Lower lobe of right lung (tissue), 2 donors: ENCODE measurements around the gene DYNLT3. TPM values are rescaled to one million over a fixed set of nuclear protein-coding genes. Genes with fewer than 3 reads are reported as not detected.
A peak's percentile ranks its signal among the peaks of the same experiment; 100 is the strongest.

Source experiments
- ATAC-seq, 2 donors: fragments of 200-7000 bp; cut with Tn5 transposase; one replicate each; pipeline ENCODE4 v1.9.1; 2020 to 2022; ENCODE audit warnings: mild to moderate bottlenecking in 2 of 2, moderate library complexity in 2 of 2
- DNase-seq: peaks from one replicate; pipeline ENCODE4 v3.0.0-alpha.2; 2020
- H3K27ac ChIP-seq: fragments of 200-600 bp; one replicate; pipeline ENCODE4 v1.8.0; 2022
- H3K27me3 ChIP-seq: fragments of 200-600 bp; one replicate; pipeline ENCODE4 v1.8.0; 2022; ENCODE audit warnings: low read depth
- H3K36me3 ChIP-seq: fragments of 200-600 bp; one replicate; pipeline ENCODE4 v1.8.0; 2022; ENCODE audit warnings: mild to moderate bottlenecking
- H3K4me1 ChIP-seq: fragments of 200-600 bp; one replicate; pipeline ENCODE4 v1.8.0; 2022
- H3K4me3 ChIP-seq: fragments of 200-600 bp; one replicate; pipeline ENCODE4 v1.8.0; 2022; ENCODE audit warnings: mild to moderate bottlenecking
- H3K9me3 ChIP-seq: fragments of 200-600 bp; one replicate; pipeline ENCODE4 v1.8.0; 2022
- CTCF ChIP-seq: fragments of 200-600 bp; IDR thresholded peaks from one replicate; pipeline ENCODE4 v1.8.0; 2022; ENCODE audit warnings: antibody characterized with exemption, mild to moderate bottlenecking
- intact Hi-C: fragments of 100-400 bp; cut with DNase I; formaldehyde crosslinking; loops from one replicate; pipeline ENCODE4 v1.11.0; 2022
- total RNA-seq: library from RNA; stranded (reverse); fragmentation: NEBNext Ultra II Directional; extraction: Animal tissue kit (Norgen Biotek cat#: 25700); gene quantifications from one replicate; pipeline ENCODE4 v1.2.1, GENCODE V29; 2021
- donor health status: DM: no; HTN: yes; CAD: no; lungs with severe emphysema.

Gene DYNLT3
- total RNA-seq, 1 donor from 2014 or later: 27.2 TPM

GRCh38 chrX:37817176-37817575, 30.2 kb downstream of the DYNLT3 start:
- no peaks in the 10 kb centered on the region for H3K36me3 ChIP-seq
- no peaks in the 10 kb centered on the region for H3K9me3 ChIP-seq
- H3K4me3 ChIP-seq: no peak overlapping the region
- no peak for TF ChIP-seq CTCF
- H3K27me3 ChIP-seq: no peaks in the 10 kb centered on the region
- no peak overlapping the region for H3K27ac ChIP-seq
- no peaks in the 10 kb centered on the region for H3K4me1 ChIP-seq
- ATAC-seq (no peak), DNase-seq (no peak)
- intact Hi-C loops: no loop called here

GRCh38 chrX:37816766-37817165, 30.6 kb downstream of the DYNLT3 start:
- H3K27ac ChIP-seq: no peak overlapping the region
- H3K36me3 ChIP-seq: no peaks in the 10 kb centered on the region
- intact Hi-C loops: no loop called here
- no peak overlapping the region for H3K4me3 ChIP-seq
- DNase-seq (no peak), ATAC-seq (no peak)
- no peaks in the 10 kb centered on the region for H3K9me3 ChIP-seq
- H3K4me1 ChIP-seq: no peaks in the 10 kb centered on the region
- no peaks in the 10 kb centered on the region for H3K27me3 ChIP-seq
- TF ChIP-seq CTCF: no peak

- no peaks in the 10 kb centered on the region for H3K4me1 ChIP-seq
- H3K4me3 ChIP-seq: no peak overlapping the region
- H3K27me3 ChIP-seq: no peaks in the 10 kb centered on the region
- no peaks in the 10 kb centered on the region for H3K36me3 ChIP-seq
- intact Hi-C loops: no loop called here
- ATAC-seq: no peak
- H3K9me3 ChIP-seq: no peaks in the 10 kb centered on the region
- H3K27ac ChIP-seq: no peak overlapping the region
- TF ChIP-seq CTCF: no peak
- no peak for DNase-seq
These were observed 32.0 kb downstream of the DYNLT3 start for GRCh38 chrX:37815366-37815765.

GRCh38 chrX:37813570-37813969, 33.8 kb downstream of the DYNLT3 start:
- H3K4me3 ChIP-seq: no peak overlapping the region
- DNase-seq: no peak
- H3K9me3 ChIP-seq: no peaks in the 10 kb centered on the region
- H3K27me3 ChIP-seq: no peaks in the 10 kb centered on the region
- ATAC-seq: no peak
- intact Hi-C loops: no loop called here
- no peak overlapping the region for H3K27ac ChIP-seq
- no peaks in the 10 kb centered on the region for H3K4me1 ChIP-seq
- no peaks in the 10 kb centered on the region for H3K36me3 ChIP-seq
- no peak for TF ChIP-seq CTCF

- no peak for TF ChIP-seq CTCF
- H3K4me1 ChIP-seq: no peaks in the 10 kb centered on the region
- H3K4me3 ChIP-seq: no peak overlapping the region
- peak in 1 of 2 donors; percentile 26 for ATAC-seq
- no peak overlapping the region for H3K27ac ChIP-seq
- no peak for DNase-seq
- intact Hi-C loops: no loop called here
- no peaks in the 10 kb centered on the region for H3K27me3 ChIP-seq
- H3K9me3 ChIP-seq: no peaks in the 10 kb centered on the region
- no peaks in the 10 kb centered on the region for H3K36me3 ChIP-seq
These were observed 35.3 kb downstream of the DYNLT3 start for GRCh38 chrX:37812110-37812509.

- intact Hi-C loops: no loop called here
- ATAC-seq (no peak), DNase-seq (no peak)
- H3K4me1 ChIP-seq: no peaks in the 10 kb centered on the region
- H3K27me3 ChIP-seq: no peaks in the 10 kb centered on the region
- H3K9me3 ChIP-seq: no peaks in the 10 kb centered on the region
- no peak overlapping the region for H3K4me3 ChIP-seq
- no peak overlapping the region for H3K27ac ChIP-seq
- H3K36me3 ChIP-seq: no peaks in the 10 kb centered on the region
- TF ChIP-seq CTCF: no peak
These were observed 37.4 kb downstream of the DYNLT3 start for GRCh38 chrX:37809970-37810369.
